Measurements from ENCODE around the gene CDHR5.

Gene CDHR5

DNA sequence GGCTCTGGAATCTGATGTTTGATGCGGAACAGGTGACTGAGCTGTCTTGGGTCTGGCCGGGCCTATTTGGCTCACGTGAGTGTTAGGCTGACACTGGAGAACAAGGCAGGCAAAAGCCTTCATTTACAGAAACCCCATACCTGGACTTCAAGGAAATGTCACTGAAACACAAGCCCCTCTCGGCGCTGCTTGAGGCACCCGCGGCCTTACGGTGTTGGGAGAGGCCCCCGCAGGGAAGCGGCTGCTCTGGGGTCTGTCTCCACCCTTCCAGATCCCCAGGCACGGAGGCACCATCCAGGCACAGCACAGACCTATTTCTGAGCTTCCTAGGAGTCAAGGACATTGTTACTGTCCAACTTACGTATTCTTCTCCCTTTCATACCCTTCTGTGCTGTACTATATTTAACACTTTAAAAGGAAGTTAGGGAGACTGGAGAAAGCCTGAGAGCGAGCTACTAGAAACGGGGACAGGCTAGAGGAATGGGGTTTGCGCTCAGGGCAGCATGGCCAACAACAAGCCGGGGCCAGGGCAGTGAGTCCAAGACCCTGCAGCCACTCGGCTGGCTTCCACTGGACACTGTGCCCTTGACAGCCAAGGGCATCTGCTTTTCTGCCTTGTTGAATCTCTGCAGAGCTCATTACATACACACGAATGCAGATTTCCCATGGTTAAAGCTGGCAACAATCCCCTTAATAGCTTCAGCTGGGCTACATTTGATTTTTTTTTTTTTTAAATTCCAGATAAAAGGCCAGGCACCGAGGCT lies 36.1 kb upstream of the CDHR5 start:
- Histone ChIP-seq H3K27ac (ENCODE audit: low read depth, low read length) (no peak overlapping the region), H3K79me2 (ENCODE audit: control insufficient read depth, low read length) (no peaks in the 10 kb centered on the region), H3K9me2 (replicated peaks; ENCODE audit: control insufficient read depth, low read length) (no peaks in the 10 kb centered on the region), H3K4me2 (ENCODE audit: low read length) (no peak overlapping the region), H3K4me1 (ENCODE audit: control insufficient read depth, low read length) (no peaks in the 10 kb centered on the region), H4K20me1 (ENCODE audit: control insufficient read depth, insufficient read depth, low read depth, low read length) (no peaks in the 10 kb centered on the region), H3K27me3 (ENCODE audit: control insufficient read depth, low read length) (no peaks in the 10 kb centered on the region), H3K4me3 (ENCODE audit: low read length) (no peak overlapping the region), H3K9me3 (ENCODE audit: control insufficient read depth, insufficient read depth, low read length) (no peaks in the 10 kb centered on the region), H3K36me3 (ENCODE audit: control insufficient read depth, low read length) (peaks cover 4% of the 10 kb centered on the region; the same call in 1 of the 2 replicates), H3F3A (ENCODE audit: control insufficient read depth, insufficient read depth) (no peaks in the 10 kb centered on the region)
- TF ChIP-seq, protein P1, sequence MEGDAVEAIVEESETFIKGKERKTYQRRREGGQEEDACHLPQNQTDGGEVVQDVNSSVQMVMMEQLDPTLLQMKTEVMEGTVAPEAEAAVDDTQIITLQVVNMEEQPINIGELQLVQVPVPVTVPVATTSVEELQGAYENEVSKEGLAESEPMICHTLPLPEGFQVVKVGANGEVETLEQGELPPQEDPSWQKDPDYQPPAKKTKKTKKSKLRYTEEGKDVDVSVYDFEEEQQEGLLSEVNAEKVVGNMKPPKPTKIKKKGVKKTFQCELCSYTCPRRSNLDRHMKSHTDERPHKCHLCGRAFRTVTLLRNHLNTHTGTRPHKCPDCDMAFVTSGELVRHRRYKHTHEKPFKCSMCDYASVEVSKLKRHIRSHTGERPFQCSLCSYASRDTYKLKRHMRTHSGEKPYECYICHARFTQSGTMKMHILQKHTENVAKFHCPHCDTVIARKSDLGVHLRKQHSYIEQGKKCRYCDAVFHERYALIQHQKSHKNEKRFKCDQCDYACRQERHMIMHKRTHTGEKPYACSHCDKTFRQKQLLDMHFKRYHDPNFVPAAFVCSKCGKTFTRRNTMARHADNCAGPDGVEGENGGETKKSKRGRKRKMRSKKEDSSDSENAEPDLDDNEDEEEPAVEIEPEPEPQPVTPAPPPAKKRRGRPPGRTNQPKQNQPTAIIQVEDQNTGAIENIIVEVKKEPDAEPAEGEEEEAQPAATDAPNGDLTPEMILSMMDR (IDR thresholded peaks at IDR 0.05; ENCODE audit: low read depth, low read length, poor library complexity, severe bottlenecking), result no peak
- no peak for TF ChIP-seq EZH2phosphoT487 (IDR thresholded peaks at IDR 0.05; ENCODE audit: borderline replicate concordance, low read length)

DNA sequence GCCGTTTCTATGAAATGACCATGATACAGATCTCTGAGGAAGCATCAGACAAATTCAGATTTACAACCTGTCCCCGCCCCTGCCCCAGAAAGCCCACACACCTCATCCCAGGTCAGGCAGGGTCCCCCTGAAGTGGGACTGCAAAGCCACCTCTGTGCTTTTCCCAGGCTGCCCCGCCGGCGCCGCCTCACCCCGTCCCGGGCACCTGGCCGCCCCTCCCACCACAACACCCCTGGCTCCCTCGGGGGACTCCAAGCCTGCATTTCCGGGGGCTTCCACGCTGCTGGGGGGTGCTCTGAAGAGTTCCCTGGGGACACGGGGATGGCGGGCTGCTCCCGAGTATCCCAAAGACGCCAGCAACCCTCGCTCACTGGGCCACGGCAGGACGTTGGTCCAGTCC lies 35.5 kb upstream of the CDHR5 start:
- no peaks in the 10 kb centered on the region for H3K27me3 ChIP-seq (ENCODE audit: control insufficient read depth, low read length)
- peaks cover 4% of the 10 kb centered on the region; the same call in 1 of the 2 replicates for H3K36me3 ChIP-seq (ENCODE audit: control insufficient read depth, low read length)
- no peaks in the 10 kb centered on the region for H3K9me3 ChIP-seq (ENCODE audit: control insufficient read depth, insufficient read depth, low read length)
- no peaks in the 10 kb centered on the region for H3K79me2 ChIP-seq (ENCODE audit: control insufficient read depth, low read length)
- H3K4me1 ChIP-seq (ENCODE audit: control insufficient read depth, low read length), result no peaks in the 10 kb centered on the region
- no peak overlapping the region for H3K27ac ChIP-seq (ENCODE audit: low read depth, low read length)
- no peaks in the 10 kb centered on the region for H3K9me2 ChIP-seq (replicated peaks; ENCODE audit: control insufficient read depth, low read length)
- H3F3A ChIP-seq (ENCODE audit: control insufficient read depth, insufficient read depth), result no peaks in the 10 kb centered on the region
- no peaks in the 10 kb centered on the region for H4K20me1 ChIP-seq (ENCODE audit: control insufficient read depth, insufficient read depth, low read depth, low read length)
- no peak overlapping the region for H3K4me3 ChIP-seq (ENCODE audit: low read length)
- TF ChIP-seq EZH2phosphoT487 (IDR thresholded peaks at IDR 0.05; ENCODE audit: borderline replicate concordance, low read length), result no peak
- no peak overlapping the region for H3K4me2 ChIP-seq (ENCODE audit: low read length)

DNA sequence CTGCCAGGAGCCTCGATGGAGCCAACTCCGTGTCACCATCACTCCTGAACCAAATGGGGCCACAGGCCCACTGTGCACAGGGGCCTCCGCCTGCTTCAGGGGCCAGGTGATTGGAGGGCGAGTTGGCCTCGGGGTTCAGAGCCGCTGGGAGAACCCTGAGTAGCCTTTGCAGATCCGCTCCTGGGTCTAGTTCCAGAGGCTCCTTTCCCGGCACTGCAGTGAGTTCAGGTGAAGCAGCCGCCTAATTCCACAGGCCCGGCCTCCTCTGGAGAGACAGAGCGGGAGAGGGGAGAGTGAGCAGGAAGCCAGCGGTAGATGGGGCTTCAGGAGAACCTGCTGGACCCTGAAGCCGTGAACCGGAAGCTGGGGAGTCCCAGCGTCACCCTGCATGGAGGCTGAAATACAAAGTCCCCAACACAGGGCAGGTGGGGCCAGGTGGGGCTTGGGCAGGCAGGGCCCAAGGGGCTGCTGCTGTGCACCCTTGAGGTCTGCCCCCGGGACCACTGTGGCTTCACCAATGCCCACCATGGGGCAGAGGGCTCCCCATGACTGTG lies 34.9 kb upstream of the CDHR5 start:
- H3K9me2 ChIP-seq (replicated peaks; ENCODE audit: control insufficient read depth, low read length), result no peaks in the 10 kb centered on the region
- H3K27me3 ChIP-seq (ENCODE audit: control insufficient read depth, low read length), result no peaks in the 10 kb centered on the region
- H4K20me1 ChIP-seq (ENCODE audit: control insufficient read depth, insufficient read depth, low read depth, low read length), result no peaks in the 10 kb centered on the region
- H3K79me2 ChIP-seq (ENCODE audit: control insufficient read depth, low read length), result no peaks in the 10 kb centered on the region
- H3K4me1 ChIP-seq (ENCODE audit: control insufficient read depth, low read length), result no peaks in the 10 kb centered on the region
- TF ChIP-seq, protein P1 (IDR thresholded peaks at IDR 0.05; ENCODE audit: low read depth, low read length, poor library complexity, severe bottlenecking), result no peak
- no peak for TF ChIP-seq EZH2phosphoT487 (IDR thresholded peaks at IDR 0.05; ENCODE audit: borderline replicate concordance, low read length)
- H3K4me2 ChIP-seq (ENCODE audit: low read length), result no peak overlapping the region
- H3K36me3 ChIP-seq (ENCODE audit: control insufficient read depth, low read length), result peaks cover 4% of the 10 kb centered on the region; the same call in 1 of the 2 replicates
- H3K4me3 ChIP-seq (ENCODE audit: low read length), result no peak overlapping the region
- H3F3A ChIP-seq (ENCODE audit: control insufficient read depth, insufficient read depth), result no peaks in the 10 kb centered on the region
- no peaks in the 10 kb centered on the region for H3K9me3 ChIP-seq (ENCODE audit: control insufficient read depth, insufficient read depth, low read length)
- H3K27ac ChIP-seq (ENCODE audit: low read depth, low read length), result no peak overlapping the region

DNA sequence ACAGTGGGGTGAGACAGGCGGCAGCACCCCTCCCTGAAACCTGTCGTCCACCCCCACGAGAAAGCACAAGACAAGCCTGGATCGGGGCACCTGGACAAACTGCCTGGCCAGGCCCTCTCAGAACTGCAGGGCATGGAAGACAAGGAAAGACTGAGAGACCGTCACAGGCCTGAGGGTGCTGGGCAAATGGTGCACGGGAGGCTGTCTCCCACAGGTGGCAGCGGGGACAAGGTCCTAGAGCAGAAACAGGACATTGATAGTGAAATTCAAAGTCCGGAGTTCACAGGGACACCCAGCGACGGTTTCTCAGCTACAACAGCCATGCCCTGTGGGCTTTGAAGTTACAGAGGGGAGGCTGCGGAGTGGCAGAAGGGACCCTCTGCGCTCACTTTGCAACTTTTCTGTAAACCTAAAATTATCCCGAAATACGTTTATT lies 33.0 kb upstream of the CDHR5 start:
- Histone ChIP-seq H3K4me1 (ENCODE audit: control insufficient read depth, low read length) (no peaks in the 10 kb centered on the region), H3K4me3 (ENCODE audit: low read length) (no peak overlapping the region), H3K9me3 (ENCODE audit: control insufficient read depth, insufficient read depth, low read length) (no peaks in the 10 kb centered on the region), H4K20me1 (ENCODE audit: control insufficient read depth, insufficient read depth, low read depth, low read length) (no peaks in the 10 kb centered on the region), H3K36me3 (ENCODE audit: control insufficient read depth, low read length) (no peaks in the 10 kb centered on the region; the same call in 1 of the 2 replicates), H3K79me2 (ENCODE audit: control insufficient read depth, low read length) (no peaks in the 10 kb centered on the region), H3K4me2 (ENCODE audit: low read length) (no peak overlapping the region), H3F3A (ENCODE audit: control insufficient read depth, insufficient read depth) (no peaks in the 10 kb centered on the region), H3K9me2 (replicated peaks; ENCODE audit: control insufficient read depth, low read length) (no peaks in the 10 kb centered on the region), H3K27ac (ENCODE audit: low read depth, low read length) (no peak overlapping the region), H3K27me3 (ENCODE audit: control insufficient read depth, low read length) (no peaks in the 10 kb centered on the region)
- TF ChIP-seq, protein P1 (IDR thresholded peaks at IDR 0.05; ENCODE audit: low read depth, low read length, poor library complexity, severe bottlenecking), result no peak
- TF ChIP-seq EZH2phosphoT487 (IDR thresholded peaks at IDR 0.05; ENCODE audit: borderline replicate concordance, low read length), result no peak
